ENCODE results near the gene ADAM12.

The ADAM12 gene

GRCh38 chr10:126221874-126222273 lies 166.4 kb downstream of the ADAM12 start:
- no peak overlapping the region for H3K4me3 ChIP-seq (ENCODE audit: control insufficient read depth, low read depth, low read length)
- no peak for TF ChIP-seq CTCF (conservative IDR thresholded peaks at IDR 0.05; ENCODE audit: control insufficient read depth, insufficient read depth, low read depth, low read length)
- DNase-seq (ENCODE audit: low read depth), result no peak

GRCh38 chr10:126218778-126219649 lies 169.3 kb downstream of the ADAM12 start:
- H3K4me3 ChIP-seq (ENCODE audit: control insufficient read depth, low read depth, low read length), result no peak overlapping the region
- TF ChIP-seq CTCF (conservative IDR thresholded peaks at IDR 0.05; ENCODE audit: control insufficient read depth, insufficient read depth, low read depth, low read length), result no peak
- no peak for DNase-seq (ENCODE audit: low read depth)

- TF ChIP-seq CTCF (conservative IDR thresholded peaks at IDR 0.05; ENCODE audit: control insufficient read depth, insufficient read depth, low read depth, low read length), result no peak
- no peak for DNase-seq (ENCODE audit: low read depth)
- H3K4me3 ChIP-seq (ENCODE audit: control insufficient read depth, low read depth, low read length), result no peak overlapping the region
These were observed 170.1 kb downstream of the ADAM12 start for GRCh38 chr10:126218174-126218573.

- no peak for TF ChIP-seq CTCF (conservative IDR thresholded peaks at IDR 0.05; ENCODE audit: control insufficient read depth, insufficient read depth, low read depth, low read length)
- H3K4me3 ChIP-seq (ENCODE audit: control insufficient read depth, low read depth, low read length), result no peak overlapping the region
- DNase-seq (ENCODE audit: low read depth), result no peak
These were observed 171.7 kb downstream of the ADAM12 start for GRCh38 chr10:126216632-126216961.

GRCh38 chr10:126215746-126216631 lies 172.3 kb downstream of the ADAM12 start:
- no peak for TF ChIP-seq CTCF (conservative IDR thresholded peaks at IDR 0.05; ENCODE audit: control insufficient read depth, insufficient read depth, low read depth, low read length)
- no peak overlapping the region for H3K4me3 ChIP-seq (ENCODE audit: control insufficient read depth, low read depth, low read length)
- DNase-seq (ENCODE audit: low read depth), result peak; percentile 98

- no peak overlapping the region for H3K4me3 ChIP-seq (ENCODE audit: control insufficient read depth, low read depth, low read length)
- DNase-seq (ENCODE audit: low read depth), result no peak
- no peak for TF ChIP-seq CTCF (conservative IDR thresholded peaks at IDR 0.05; ENCODE audit: control insufficient read depth, insufficient read depth, low read depth, low read length)
These were observed 173.6 kb downstream of the ADAM12 start for GRCh38 chr10:126214679-126215078.

All from fibroblast of mammary gland (primary cell).